ENCODE results near the gene DHCR24.
"Not testable (repeated sequence)": the region's sequence is repeated elsewhere in the genome, so short reads cannot be mapped to it uniquely, and the experiment has no call there.

Gene DHCR24, protein sequence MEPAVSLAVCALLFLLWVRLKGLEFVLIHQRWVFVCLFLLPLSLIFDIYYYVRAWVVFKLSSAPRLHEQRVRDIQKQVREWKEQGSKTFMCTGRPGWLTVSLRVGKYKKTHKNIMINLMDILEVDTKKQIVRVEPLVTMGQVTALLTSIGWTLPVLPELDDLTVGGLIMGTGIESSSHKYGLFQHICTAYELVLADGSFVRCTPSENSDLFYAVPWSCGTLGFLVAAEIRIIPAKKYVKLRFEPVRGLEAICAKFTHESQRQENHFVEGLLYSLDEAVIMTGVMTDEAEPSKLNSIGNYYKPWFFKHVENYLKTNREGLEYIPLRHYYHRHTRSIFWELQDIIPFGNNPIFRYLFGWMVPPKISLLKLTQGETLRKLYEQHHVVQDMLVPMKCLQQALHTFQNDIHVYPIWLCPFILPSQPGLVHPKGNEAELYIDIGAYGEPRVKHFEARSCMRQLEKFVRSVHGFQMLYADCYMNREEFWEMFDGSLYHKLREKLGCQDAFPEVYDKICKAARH

DNA sequence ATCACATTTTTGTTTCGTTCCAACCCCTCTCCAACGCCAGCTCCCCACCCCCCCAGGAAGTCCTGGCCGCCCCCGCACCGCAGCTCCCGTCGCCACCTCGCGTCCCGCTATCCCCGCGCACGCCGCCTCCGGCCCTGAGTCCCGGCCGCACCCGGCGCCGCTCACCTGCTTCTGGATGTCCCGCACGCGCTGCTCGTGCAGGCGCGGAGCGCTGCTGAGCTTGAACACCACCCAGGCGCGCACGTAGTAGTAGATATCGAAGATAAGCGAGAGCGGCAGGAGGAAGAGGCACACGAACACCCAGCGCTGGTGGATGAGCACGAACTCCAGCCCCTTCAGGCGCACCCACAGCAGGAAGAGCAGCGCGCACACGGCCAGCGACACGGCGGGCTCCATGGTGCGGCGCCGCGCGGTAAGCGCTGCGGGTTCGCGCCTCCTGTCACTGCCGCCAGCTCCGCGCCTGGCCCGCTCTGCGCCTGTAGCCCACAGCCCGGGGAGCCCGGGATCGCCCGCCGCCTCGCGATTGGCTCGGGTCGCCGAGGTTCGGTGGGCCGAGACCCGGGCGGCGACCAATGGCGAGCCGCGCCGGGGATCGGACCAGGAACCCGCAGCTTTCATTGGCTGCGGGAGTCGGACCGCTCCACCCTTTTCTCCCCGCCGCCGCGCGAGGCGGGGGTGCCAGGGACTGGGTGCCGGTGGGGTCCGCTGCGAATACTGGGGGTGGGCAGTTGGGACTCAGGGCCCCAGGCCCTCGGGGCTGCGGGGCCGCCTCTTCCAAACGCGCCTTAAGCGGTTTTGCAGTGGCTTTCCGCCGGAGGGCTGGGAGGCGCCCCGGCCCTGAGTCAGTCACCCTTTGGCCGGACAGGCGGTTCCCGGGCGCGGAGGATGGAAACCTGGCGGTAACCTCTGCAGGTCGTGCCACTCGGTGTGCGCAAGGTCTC lies at the start of gene DHCR24:
Gene DHCR24 (minus strand): TSS at position 472 of the 941 bp plus-strand sequence. CDS start 76 bp downstream, at position 396.
- peak within 1 kb of the TSS; percentile 98 for H3K4me3 Mint-ChIP-seq
- H3K36me3 Mint-ChIP-seq = peaks cover 5% of the 10 kb centered on the region
- peak within 1 kb of the TSS; percentile 89 for H3K27ac Mint-ChIP-seq
- peaks cover 41% of the 10 kb centered on the region for H3K4me1 Mint-ChIP-seq
- H3K9me3 Mint-ChIP-seq = no peaks in the 10 kb centered on the region
- peaks cover 4% of the 10 kb centered on the region for H3K27me3 Mint-ChIP-seq

DNA sequence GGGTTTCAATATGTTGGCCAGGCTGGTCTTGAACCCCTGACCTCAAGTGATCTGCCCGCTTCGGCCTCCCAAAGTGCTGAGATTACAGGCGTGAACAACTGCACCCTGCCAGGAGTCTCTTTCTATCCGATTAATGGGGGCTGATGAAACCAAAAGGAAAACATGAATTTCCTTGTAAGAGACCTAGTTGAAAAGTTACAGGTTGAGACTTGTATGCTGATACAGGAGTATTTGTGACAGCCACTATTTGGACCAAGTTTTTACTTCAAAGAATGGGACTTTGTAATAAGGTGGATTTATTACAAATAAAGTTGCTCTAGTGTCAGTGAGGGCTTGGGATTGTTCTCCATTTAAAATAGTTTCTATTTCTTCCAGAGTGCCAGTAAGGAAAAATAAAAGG lies 49.8 kb upstream of the DHCR24 start:
- Mint-ChIP-seq H3K9me3 (no peaks in the 10 kb centered on the region), H3K4me3 (no peak overlapping the region), H3K36me3 (no peaks in the 10 kb centered on the region), H3K4me1 (peaks cover 14% of the 10 kb centered on the region), H3K27me3 (peaks cover 2% of the 10 kb centered on the region), H3K27ac (no peak overlapping the region)

DNA sequence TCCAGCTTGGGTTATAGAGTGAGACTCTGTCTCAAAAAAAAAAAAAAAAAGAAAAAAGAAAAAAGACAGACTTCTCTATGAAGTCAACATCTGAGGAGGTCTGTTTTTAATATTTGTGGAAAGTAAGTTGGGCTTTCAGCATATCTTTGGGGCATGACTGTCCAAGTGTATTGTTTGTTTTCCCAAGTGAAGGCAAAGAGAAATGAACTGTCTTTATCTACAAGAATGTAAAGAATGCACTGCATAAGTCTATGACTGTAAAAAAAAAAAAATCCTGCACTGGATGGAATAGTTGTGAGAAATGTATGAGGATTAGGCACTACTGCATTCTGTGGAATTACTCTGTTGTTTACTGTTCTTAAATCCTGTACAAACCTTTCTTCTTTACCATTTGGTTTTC lies 47.9 kb upstream of the DHCR24 start:
- H3K36me3 Mint-ChIP-seq = no peaks in the 10 kb centered on the region
- H3K4me3 Mint-ChIP-seq = no peak overlapping the region
- H3K9me3 Mint-ChIP-seq = no peaks in the 10 kb centered on the region

DNA sequence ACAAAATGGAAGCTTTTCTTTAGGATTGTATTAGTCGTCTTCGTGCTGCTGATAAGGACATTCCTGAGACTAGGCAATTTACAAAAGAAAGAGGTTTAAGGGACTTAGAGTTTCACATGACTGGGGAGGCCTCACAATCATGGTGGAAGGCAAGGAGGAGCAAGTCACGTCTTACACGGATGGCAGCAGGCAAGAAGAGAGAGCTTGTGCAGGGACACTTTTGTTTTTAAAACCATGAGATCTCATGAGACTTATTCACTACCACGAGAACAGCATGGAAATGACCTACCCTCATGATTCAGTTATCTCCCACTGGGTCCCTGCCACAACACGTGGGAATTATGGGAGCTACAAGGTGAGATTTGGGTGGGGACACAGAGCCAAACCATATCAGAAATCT lies 47.1 kb upstream of the DHCR24 start:
- H3K27me3 Mint-ChIP-seq, H3K4me1 Mint-ChIP-seq, H3K36me3 Mint-ChIP-seq, H3K9me3 Mint-ChIP-seq, H3K27ac Mint-ChIP-seq, H3K4me3 Mint-ChIP-seq: not testable (repeated sequence)

More for the DNA sequence above, 47.9 kb upstream of the DHCR24 start:
- peaks cover 12% of the 10 kb centered on the region for H3K4me1 Mint-ChIP-seq
- H3K27ac Mint-ChIP-seq = no peak overlapping the region
- H3K27me3 Mint-ChIP-seq = peaks cover 2% of the 10 kb centered on the region

DNA sequence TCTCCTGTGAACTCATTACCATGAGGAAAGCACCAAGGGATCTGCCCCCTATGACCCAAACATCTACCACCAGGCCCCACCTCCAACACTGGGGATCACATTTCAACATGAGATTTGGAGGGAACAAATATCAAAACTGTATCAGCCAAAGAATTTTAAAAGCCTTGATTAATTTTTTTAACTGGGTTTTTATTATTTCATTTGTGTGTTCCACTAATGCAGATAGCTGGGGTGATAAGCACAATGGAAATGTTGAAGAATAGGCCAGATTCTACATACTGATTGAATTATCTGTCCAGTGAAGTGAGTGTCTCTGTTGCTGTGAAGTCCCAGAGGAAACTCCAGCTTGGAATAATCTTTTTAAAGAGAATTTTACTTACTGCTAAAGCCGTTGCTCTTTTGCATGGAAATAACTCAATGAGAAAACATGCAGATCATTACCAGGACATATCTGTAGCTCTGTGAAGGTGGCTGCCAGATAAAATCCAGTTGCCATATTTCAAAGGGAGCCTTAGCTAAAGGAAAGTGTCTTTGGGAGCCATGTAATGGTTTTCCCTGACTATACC lies 44.4 kb upstream of the DHCR24 start:
- no peaks in the 10 kb centered on the region for H3K4me1 Mint-ChIP-seq
- peaks cover 2% of the 10 kb centered on the region for H3K27me3 Mint-ChIP-seq
- H3K9me3 Mint-ChIP-seq = no peaks in the 10 kb centered on the region
- H3K36me3 Mint-ChIP-seq = no peaks in the 10 kb centered on the region
- no peak overlapping the region for H3K4me3 Mint-ChIP-seq
- no peak overlapping the region for H3K27ac Mint-ChIP-seq

DNA sequence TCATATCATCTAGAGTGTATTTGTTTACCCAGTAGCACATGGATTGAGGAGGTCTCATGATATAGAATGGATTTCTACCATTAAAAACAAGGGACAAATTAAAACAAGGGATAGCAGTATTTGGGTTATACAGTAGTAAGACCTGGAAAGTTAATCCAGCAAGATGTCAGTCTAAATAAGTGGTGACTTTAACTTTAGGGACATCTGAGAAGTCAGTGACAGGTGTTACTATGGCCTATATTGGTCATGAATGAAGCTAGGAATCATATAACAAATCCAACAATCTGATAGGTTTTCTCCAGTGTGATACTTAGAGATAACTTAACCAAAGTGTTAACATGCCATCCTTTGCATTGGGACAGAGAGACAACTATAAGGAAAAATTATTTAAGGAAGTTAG lies 42.7 kb upstream of the DHCR24 start:
- no peak overlapping the region for H3K27ac Mint-ChIP-seq
- H3K4me1 Mint-ChIP-seq = no peaks in the 10 kb centered on the region
- no peaks in the 10 kb centered on the region for H3K9me3 Mint-ChIP-seq
- H3K27me3 Mint-ChIP-seq = no peaks in the 10 kb centered on the region
- H3K36me3 Mint-ChIP-seq = no peaks in the 10 kb centered on the region
- H3K4me3 Mint-ChIP-seq = no peak overlapping the region

DNA sequence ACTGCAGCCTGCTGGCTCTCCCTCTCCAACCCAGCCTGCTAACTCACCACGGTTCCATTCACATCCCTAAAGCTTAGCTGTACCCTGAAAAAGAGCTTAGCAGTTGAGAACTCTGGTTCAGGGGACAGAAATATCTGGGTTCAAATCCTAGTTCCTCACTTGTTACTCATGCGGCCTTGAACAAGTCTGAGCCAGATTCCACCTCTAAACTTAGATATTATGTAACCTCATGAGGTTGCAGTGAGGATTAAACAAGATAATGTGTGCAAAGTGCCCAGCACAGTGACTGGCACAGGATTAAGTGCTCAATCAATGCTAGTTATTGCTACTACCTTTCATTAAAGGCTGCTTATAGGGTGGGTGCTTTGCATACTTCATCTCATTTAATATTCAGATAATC lies 41.3 kb upstream of the DHCR24 start:
- H3K9me3 Mint-ChIP-seq = no peaks in the 10 kb centered on the region
- H3K4me1 Mint-ChIP-seq = no peaks in the 10 kb centered on the region
- no peak overlapping the region for H3K4me3 Mint-ChIP-seq
- H3K27me3 Mint-ChIP-seq = peaks cover 2% of the 10 kb centered on the region
- H3K36me3 Mint-ChIP-seq = no peaks in the 10 kb centered on the region
- no peak overlapping the region for H3K27ac Mint-ChIP-seq

DNA sequence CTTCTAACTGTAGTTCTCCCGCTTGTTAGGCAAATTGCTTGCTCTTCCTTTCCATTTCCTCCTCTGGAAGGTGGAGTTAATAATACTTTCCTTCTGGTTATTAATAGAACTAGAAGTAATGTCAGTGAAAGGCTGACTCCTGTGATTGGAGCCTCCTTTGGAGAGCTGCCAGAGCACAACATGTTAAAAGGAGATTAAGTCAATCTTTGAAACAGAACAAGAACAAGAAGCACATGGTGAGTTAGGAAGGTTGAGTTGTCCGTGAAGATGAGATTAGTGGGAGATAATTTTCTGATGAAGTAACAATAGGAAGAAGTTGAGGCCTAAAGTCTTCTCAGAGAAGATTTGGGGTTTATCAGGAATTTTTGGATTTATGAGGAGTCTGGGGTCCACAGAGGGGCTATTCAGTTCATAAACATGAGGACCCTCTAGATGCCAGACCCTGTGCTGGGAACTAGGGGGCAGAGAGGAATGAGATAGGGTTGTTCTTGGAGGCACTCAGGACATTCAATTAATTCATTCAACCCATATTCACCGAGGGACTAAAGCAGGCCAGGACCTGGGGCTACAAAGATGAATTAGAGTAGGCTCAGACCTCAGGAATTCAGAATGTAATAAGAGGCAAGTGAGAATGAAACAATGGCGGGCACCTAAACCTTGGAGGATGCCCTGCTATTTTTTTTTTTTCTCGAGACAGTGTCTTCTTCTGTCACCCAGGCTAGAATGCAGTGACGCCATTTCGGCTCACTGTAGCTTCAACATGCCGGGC lies 40.7 kb upstream of the DHCR24 start:
- Mint-ChIP-seq H3K27ac (no peak overlapping the region), H3K27me3 (peaks cover 2% of the 10 kb centered on the region), H3K36me3 (no peaks in the 10 kb centered on the region), H3K9me3 (no peaks in the 10 kb centered on the region), H3K4me3 (no peak overlapping the region), H3K4me1 (no peaks in the 10 kb centered on the region)

DNA sequence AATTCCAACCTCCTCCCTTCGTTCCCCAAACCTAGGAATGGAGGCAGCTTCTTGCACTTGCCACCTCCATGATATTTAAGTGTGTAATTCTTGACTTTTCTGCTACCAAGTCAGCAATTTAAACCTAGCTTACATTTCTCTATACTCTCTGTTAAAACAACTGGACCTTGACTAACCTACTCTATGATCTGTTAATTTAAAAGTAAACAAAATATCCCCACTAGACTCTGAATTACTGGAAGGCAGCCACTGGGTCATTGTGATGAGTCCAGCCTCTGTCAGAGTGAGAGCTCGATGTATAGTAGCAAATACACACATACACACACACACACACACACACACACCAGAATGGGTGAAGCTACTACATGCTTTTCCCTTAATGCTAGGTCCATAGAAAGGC lies 40.0 kb upstream of the DHCR24 start:
- Mint-ChIP-seq H3K4me3 (no peak overlapping the region), H3K27ac (no peak overlapping the region), H3K36me3 (no peaks in the 10 kb centered on the region), H3K27me3 (peaks cover 5% of the 10 kb centered on the region), H3K4me1 (no peaks in the 10 kb centered on the region), H3K9me3 (no peaks in the 10 kb centered on the region)

DNA sequence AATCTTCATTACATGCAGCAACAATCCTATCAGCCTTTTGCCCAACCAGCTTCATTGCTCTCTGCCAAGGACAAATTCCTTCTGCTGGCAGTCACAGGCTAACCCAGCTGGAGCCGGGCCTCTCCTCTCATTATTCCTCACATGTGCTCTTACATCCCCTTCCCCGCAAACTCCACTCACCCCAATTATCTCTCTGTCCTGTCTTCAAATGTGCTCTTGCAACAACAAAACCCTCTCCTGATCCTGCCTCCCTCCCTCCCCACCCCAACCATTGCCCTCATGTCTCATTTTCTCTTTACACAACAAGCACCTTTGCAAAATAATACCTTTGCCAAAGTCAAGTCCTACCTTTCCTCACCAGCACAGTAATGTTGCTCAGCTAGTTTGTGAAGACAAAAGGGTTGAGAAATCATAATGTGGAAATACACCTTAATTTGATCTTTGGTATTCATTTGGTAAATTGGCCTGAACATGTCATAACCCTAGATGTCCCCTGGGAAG lies 36.0 kb upstream of the DHCR24 start:
- Mint-ChIP-seq H3K36me3 (no peaks in the 10 kb centered on the region), H3K4me3 (no peak overlapping the region), H3K27ac (no peak overlapping the region), H3K4me1 (no peaks in the 10 kb centered on the region), H3K27me3 (peaks cover 10% of the 10 kb centered on the region), H3K9me3 (no peaks in the 10 kb centered on the region)

DNA sequence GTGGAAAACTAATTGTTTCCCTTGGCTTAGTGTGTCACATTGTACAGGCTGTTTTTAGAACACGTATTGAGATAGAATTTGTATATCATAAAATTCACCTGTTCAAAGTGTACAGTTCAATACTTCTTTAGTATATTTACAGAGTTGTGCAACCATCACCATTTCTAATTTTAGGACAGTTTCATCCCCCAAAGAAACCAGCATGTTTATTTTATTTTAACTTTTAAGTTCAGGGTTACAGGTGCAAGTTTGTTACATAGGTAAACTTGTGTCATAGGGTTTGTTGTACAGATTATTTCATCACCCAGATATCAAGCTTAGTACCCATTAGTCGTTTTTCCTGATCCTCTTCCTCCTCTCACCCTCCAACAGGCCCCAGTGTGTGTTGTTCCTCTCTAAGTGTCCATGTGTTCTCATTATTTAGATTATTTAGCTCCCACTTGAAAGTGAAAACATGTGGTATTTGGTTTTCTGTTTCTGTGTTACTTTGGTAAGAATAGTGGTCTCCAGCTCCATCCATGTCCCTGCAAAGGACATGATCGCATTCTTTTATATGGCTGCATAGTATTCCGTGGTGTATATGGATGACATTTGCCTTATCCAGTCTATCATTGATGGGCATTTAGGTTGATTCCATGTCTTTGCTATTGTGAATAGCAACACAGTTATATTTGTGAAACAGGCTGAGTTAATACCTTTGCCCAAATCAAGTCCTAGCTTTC lies 35.2 kb upstream of the DHCR24 start:
- Mint-ChIP-seq H3K9me3 (no peaks in the 10 kb centered on the region), H3K27ac (no peak overlapping the region), H3K4me1 (no peaks in the 10 kb centered on the region), H3K27me3 (peaks cover 10% of the 10 kb centered on the region), H3K36me3 (no peaks in the 10 kb centered on the region), H3K4me3 (no peak overlapping the region)

DNA sequence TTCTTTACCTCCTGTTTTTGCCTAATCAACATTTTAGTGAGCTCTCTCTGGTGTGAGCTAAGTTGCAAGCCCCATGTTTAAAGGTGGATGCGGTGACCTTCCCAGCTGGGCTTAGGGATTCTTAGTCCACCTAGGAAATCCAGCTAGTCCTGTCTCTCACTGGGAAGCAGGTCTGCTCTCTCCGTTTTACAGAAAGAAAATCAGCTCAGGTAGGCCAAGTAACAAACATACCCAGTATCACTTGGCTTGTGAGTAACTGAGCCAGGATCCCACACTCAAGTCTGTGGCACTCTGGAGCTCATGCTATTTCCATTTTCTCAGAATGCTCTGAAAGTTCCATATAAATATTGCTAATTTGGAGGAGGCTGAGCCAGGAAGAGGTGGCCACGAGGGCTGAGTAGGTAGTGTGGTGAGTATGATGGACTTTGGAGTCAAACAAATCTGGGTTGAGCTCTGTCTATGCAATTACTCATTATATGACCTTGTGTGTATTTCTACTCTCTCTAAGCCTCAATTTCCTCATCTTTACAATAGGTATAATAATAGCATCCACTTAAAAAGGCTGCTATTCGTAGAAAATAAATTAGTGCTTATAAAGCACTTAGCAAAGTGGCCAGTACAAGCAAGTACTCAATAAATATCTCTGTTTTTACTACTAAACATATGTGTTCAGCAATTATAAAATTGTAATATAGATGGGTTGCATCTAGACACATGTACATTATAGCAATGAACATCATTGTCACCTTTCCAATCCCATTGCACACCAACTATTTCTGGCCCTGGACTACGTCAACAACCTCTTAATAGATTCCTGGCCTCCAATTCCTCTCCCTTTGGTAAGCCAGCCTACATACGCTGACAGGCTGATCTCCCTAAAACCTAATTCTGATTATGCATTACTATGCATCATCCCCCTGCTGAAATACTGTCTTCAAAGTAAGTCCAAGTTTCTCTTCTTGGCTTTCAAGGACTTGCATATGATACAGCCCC lies 32.7 kb upstream of the DHCR24 start:
- H3K27ac Mint-ChIP-seq = no peak overlapping the region
- peaks cover 12% of the 10 kb centered on the region for H3K27me3 Mint-ChIP-seq

DNA sequence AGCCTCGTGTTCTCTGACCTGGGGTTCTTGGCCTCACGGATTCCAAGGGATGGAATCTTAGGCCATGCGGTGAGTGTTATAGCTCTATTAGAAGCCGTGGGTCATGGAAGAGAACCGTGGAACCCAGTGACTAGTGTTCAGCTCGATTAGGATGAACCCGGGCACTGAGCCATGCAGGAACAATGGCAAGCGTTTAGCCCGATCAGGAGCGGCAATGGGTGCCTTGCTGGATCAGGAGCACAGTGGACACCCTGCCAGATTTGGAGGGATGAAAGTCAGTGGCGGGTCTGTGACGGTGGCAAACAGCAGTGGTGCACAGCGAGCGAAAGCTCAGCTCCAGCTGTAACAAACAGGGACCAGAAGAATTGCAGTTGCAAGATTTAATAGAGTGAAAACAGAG lies 24.1 kb upstream of the DHCR24 start:
- H3K4me1 Mint-ChIP-seq, H3K27ac Mint-ChIP-seq, H3K27me3 Mint-ChIP-seq, H3K4me3 Mint-ChIP-seq, H3K9me3 Mint-ChIP-seq, H3K36me3 Mint-ChIP-seq: not testable (repeated sequence)

More for the DNA sequence above, 32.7 kb upstream of the DHCR24 start:
- no peaks in the 10 kb centered on the region for H3K9me3 Mint-ChIP-seq
- no peaks in the 10 kb centered on the region for H3K4me1 Mint-ChIP-seq
- H3K4me3 Mint-ChIP-seq = no peak overlapping the region
- no peaks in the 10 kb centered on the region for H3K36me3 Mint-ChIP-seq

Measured in activated naive CD4-positive, alpha-beta T cell treated with anti-CD3 and anti-CD28 coated beads, Interleukin-2, amount 50 U/mL, for 24 hours (primary cell).